K562 (cell line): ENCODE measurements around the gene SEC16A. TPM values are rescaled to one million over a fixed set of nuclear protein-coding genes. Genes with fewer than 3 reads are reported as not detected.

Source experiments
- ATAC-seq: fragments of 200-7000 bp; cut with Tn5 transposase; 3 replicates; pipeline ENCODE4 v1.9.1; 2020; ENCODE audit warnings: moderate library complexity
- BruUV-seq: library from RNA; stranded (reverse); fragments of 400-500 nt; replicated peaks from 2 replicates; lab custom pipeline; 2021; lab: Mats Ljungman, UMichigan
- CTCF ChIA-PET: fragments of 300-600 bp; formaldehyde crosslinking; extraction: SDS; loops from one replicate; lab custom pipeline; 2021; ENCODE audit warnings: low intra/inter-chr PET ratio; lab: Yijun Ruan, JAX
- POLR2A ChIA-PET: fragments of 300-600, 350-650 bp; sonication (Branson Sonifier 250); formaldehyde crosslinking; extraction: SDS; loops from one replicate; lab custom pipeline; 2021; ENCODE audit warnings: antibody characterized with exemption, inconsistent platforms; lab: Yijun Ruan, JAX
- DNase-seq, 4 experiments: peaks; one replicate each; pipeline versions ENCODE4 v3.0.0 to v3.0.0-alpha.2; 2011 to 2018; ENCODE audit warnings: low spot score in 3 of 4, mixed read lengths in 3 of 4; ENCODE audit errors: extremely low read depth in 1 of 4
- FAIRE-seq: peaks from 2 replicates; lab custom pipeline; 2011; peaks lifted over from hg19 to GRCh38; lab: Jason Lieb, UNC
- H2AFZ ChIP-seq: 2 replicates; pipeline ENCODE4 v1.6.0; 2011; ENCODE audit warnings: low read depth, low read length, control low read depth, inconsistent platforms
- H3K27ac ChIP-seq: fragments of 200-600 bp; 3 replicates; pipeline ENCODE4 v1.8.0; 2011; ENCODE audit warnings: low read depth, mild to moderate bottlenecking, control low read depth, inconsistent platforms, low read length, moderate library complexity, mixed read lengths; ENCODE audit errors: extremely low read depth
- H3K27me3 ChIP-seq, 2 experiments: fragments of 300-600 bp in 1 of 2; 2 replicates in 1 of 2; 3 replicates in 1 of 2; pipeline versions ENCODE4 v1.6.0 to v1.8.0; 2011; ENCODE audit warnings: inconsistent platforms in 2 of 2, low read length in 2 of 2, mild to moderate bottlenecking in 1 of 2, mixed read lengths in 1 of 2, moderate library complexity in 1 of 2; ENCODE audit not compliant: control insufficient read depth in 2 of 2, insufficient read depth in 2 of 2
- H3K36me3 ChIP-seq: fragments of 300-600 bp; 3 replicates; pipeline ENCODE4 v1.8.0; 2011; ENCODE audit warnings: mild to moderate bottlenecking, low read length, inconsistent platforms; ENCODE audit not compliant: control insufficient read depth, insufficient read depth
- H3K4me1 ChIP-seq, 2 experiments: fragments of 200-600 bp in 1 of 2; replicated peaks in 1 of 2; 2 replicates in 1 of 2; 3 replicates in 1 of 2; pipeline versions ENCODE4 v1.5.1 to v1.8.0; 2011; ENCODE audit warnings: inconsistent platforms in 2 of 2, low read length in 2 of 2, mild to moderate bottlenecking in 1 of 2, mixed read lengths in 1 of 2, moderate library complexity in 1 of 2; ENCODE audit not compliant: control insufficient read depth in 2 of 2, insufficient read depth in 2 of 2
- H3K4me2 ChIP-seq: 2 replicates; pipeline ENCODE4 v1.6.1; 2011; ENCODE audit warnings: low read length, control low read depth, inconsistent platforms, mixed read lengths; ENCODE audit not compliant: insufficient read depth
- H3K4me3 ChIP-seq: fragments of 200-600 bp; sonication (generic), shearing (Covaris generic); 2 replicates; pipeline ENCODE4 v1.5.1; 2016; ENCODE audit warnings: control low read depth, inconsistent platforms
- H3K79me2 ChIP-seq: fragments of 200-600 bp; 3 replicates; pipeline ENCODE4 v1.8.0; 2011; ENCODE audit warnings: low read length, inconsistent platforms; ENCODE audit not compliant: control insufficient read depth, insufficient read depth
- H3K9ac ChIP-seq, 2 experiments: 2 replicates each; pipeline versions ENCODE4 v1.6.0 to v1.6.1; 2011; ENCODE audit warnings: low read depth in 2 of 2, low read length in 2 of 2, control low read depth in 1 of 2, inconsistent platforms in 1 of 2, mild to moderate bottlenecking in 1 of 2, mixed read lengths in 1 of 2; ENCODE audit not compliant: insufficient read depth in 1 of 2
- H3K9me1 ChIP-seq: one replicate; pipeline ENCODE4 v1.6.0; 2011; ENCODE audit warnings: inconsistent platforms, mild to moderate bottlenecking, low read length, moderate library complexity; ENCODE audit not compliant: control insufficient read depth, insufficient read depth
- H3K9me3 ChIP-seq: replicated peaks from 2 replicates; pipeline ENCODE4 v1.5.1; 2011; ENCODE audit warnings: low read depth, low read length, inconsistent platforms; ENCODE audit not compliant: control insufficient read depth, insufficient read depth
- H4K20me1 ChIP-seq: replicated peaks from 2 replicates; pipeline ENCODE4 v1.6.1; 2011; ENCODE audit warnings: low read length, inconsistent platforms, mixed read lengths; ENCODE audit not compliant: control insufficient read depth, insufficient read depth
- HOXB6 ChIP-seq: fragments of 250-450 bp; sonication (Bioruptor Pico); IDR thresholded peaks from 2 replicates; pipeline ENCODE4 v1.5.1; 2022; ENCODE audit warnings: mild to moderate bottlenecking, borderline replicate concordance
- XRCC3 ChIP-seq: fragments of 450-650 bp; IDR thresholded peaks from 2 replicates; pipeline ENCODE4 v1.6.1; 2017; ENCODE audit warnings: mild to moderate bottlenecking, moderate library complexity
- WGBS: fragments of 100-300 bp; shearing (Covaris generic); methylation state at CpG from one replicate; pipeline ENCODE4 v1.1.6; 2016; ENCODE audit warnings: low coverage, mixed read lengths; ENCODE audit not compliant: insufficient coverage; ENCODE audit errors: missing lambda C conversion rate; 5-methylcytosine and 5-hydroxymethylcytosine counted together
- in situ Hi-C: fragments of 300-500 bp; cut with MboI; formaldehyde crosslinking; loops from 4 replicates; pipeline ENCODE4 v1.15.0; 2018; ENCODE audit warnings: inconsistent platforms, mixed read lengths
- intact Hi-C: fragments of 100-400 bp; cut with micrococcal nuclease; formaldehyde crosslinking; loops from 2 replicates; pipeline ENCODE4 v1.14.2; 2022
- polyA plus RNA-seq, 8 experiments: library from polyadenylated mRNA; depleted of rRNA in 4 of 8; stranded (reverse) in 5 of 8; unstranded in 3 of 8; fragments of >200 nt; fragmentation: Nextera tagmentation in 2 of 8; fragmentation: Illumina TruSeq in 1 of 8; extraction: Ambion mirVana in 2 of 8; extraction: Trizol in 1 of 8; gene quantifications; 2 replicates each; pipeline versions ENCODE4 v1.2.1 to v1.2.3, GENCODE V29; 2011 to 2014; ENCODE audit warnings: inconsistent platforms in 1 of 8, missing spikeins in 1 of 8
- total RNA-seq, 7 experiments: library from RNA; depleted of rRNA in 6 of 7; stranded (reverse); fragments of >200 nt in 6 of 7; fragmentation: Illumina TruSeq in 2 of 7; extraction: Trizol in 2 of 7; gene quantifications; 2 replicates each; pipeline versions ENCODE4 v1.2.1 to v1.2.3, GENCODE V29; 2011 to 2021; ENCODE audit warnings: low replicate concordance in 1 of 7
- TF ChIP-seq, protein P1 (sequence below): sonication (generic); formaldehyde crosslinking; IDR thresholded peaks from 2 replicates; pipeline ENCODE4 v1.4.0; 2020; ENCODE audit warnings: mild to moderate bottlenecking, missing genetic modification reagents
- TF ChIP-seq, protein P2 (sequence below), 2 experiments: fragments of 450-650 bp in 1 of 2; sonication (generic) in 1 of 2; formaldehyde crosslinking in 1 of 2; IDR thresholded peaks in 1 of 2; conservative IDR thresholded peaks in 1 of 2; 2 replicates each; pipeline versions ENCODE4 v1.6.1 to v1.8.1; 2016 to 2023; ENCODE audit warnings: mild to moderate bottlenecking in 2 of 2, moderate library complexity in 2 of 2, inconsistent platforms in 1 of 2, missing genetic modification reagents in 1 of 2

The SEC16A gene
- total and polyA plus RNA-seq, 9 of the 15 experiments (the other 6 are each of a cell fraction or from before 2014, with no cell fraction given): 8.3 to 62.8 (median 14.0) TPM

DNA sequence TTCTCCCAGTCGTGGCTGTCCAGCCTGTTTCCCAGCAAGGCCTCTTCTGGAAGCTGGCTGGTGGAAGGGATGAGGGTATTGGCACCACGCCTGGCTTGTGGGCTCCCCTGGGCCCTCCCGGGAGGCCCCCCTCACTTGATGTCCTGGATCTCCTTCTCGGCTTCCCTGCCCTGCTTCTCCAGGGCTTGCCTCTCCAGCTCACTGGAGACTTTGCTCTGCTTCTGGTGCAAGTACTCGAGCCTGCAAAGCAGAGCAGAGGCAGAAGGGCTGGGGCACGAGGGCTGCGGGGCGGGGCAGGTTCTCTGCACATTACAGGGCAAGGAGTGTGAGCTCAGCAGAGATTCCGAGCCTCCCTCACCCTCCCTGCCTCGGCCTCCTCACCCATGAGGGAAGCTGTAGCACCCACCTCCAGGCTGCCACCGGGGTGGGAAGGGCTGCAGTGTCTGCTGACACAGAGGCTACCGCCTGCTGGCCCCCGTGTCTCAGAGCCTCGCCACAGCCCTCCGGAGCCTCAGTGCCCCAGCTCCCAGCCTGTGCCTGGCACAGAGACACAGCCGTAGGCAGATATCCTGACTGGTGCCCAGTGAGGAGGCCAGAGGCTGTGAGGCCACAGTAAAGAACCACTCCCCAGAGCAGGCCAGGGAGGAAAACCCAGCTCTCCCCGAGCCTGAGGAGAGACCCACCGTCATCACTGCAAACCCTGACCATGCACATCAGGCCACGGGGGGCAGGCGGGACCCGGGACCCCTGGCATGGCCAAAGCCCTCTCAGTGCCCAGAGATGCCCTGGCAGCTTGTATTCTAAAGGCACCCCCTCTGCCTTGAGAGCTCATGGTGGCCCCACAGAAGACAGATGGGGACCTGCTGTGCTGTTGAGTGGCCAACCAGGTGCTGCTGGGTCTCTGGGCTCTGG, 90.0 kb downstream of the SEC16A start:
- peaks cover 2% of the 10 kb centered on the region; the same call in 2 of the 3 replicates for H3K79me2 ChIP-seq
- POLR2A ChIA-PET: interaction anchor here (3.3 kb wide), 1 partner anchor 17 kb away, joined by 8 read pairs; the partner anchor contains the start of genes ENTR1 and PMPCA
- DNase-seq: no peak
- intact Hi-C loops: no loop called here
- no peaks in the 10 kb centered on the region for H3K27me3 ChIP-seq
- H3K9me3 ChIP-seq: no peaks in the 10 kb centered on the region
- CTCF ChIA-PET: no interaction called here
- no peak overlapping the region for H3K4me2 ChIP-seq
- peak overlapping the region in 1 of 2 experiments; percentile 13; a peak in 1 of 4 replicates for H3K9ac ChIP-seq
- H3K27ac ChIP-seq: no peak overlapping the region
- no peak overlapping the region for H3K4me3 ChIP-seq
- no peak overlapping the region for H2AFZ ChIP-seq
- no peaks in the 10 kb centered on the region for H4K20me1 ChIP-seq
- no peaks in the 10 kb centered on the region for H3K9me1 ChIP-seq
- WGBS: 94% methylated on average over 13 of the region's 21 CpGs
- FAIRE-seq: no peak
- H3K36me3 ChIP-seq: peaks cover 94% of the 10 kb centered on the region
- peaks cover 0 to 20% of the 10 kb centered on the region in 2 experiments; a peak in 2 of 5 replicates for H3K4me1 ChIP-seq
- no TSS peak for BruUV-seq
- no peak for ATAC-seq
- TF ChIP-seq HOXB6 (CRISPR knock-in tag) (no peak), XRCC3 (no peak)
- TF ChIP-seq, protein P1, sequence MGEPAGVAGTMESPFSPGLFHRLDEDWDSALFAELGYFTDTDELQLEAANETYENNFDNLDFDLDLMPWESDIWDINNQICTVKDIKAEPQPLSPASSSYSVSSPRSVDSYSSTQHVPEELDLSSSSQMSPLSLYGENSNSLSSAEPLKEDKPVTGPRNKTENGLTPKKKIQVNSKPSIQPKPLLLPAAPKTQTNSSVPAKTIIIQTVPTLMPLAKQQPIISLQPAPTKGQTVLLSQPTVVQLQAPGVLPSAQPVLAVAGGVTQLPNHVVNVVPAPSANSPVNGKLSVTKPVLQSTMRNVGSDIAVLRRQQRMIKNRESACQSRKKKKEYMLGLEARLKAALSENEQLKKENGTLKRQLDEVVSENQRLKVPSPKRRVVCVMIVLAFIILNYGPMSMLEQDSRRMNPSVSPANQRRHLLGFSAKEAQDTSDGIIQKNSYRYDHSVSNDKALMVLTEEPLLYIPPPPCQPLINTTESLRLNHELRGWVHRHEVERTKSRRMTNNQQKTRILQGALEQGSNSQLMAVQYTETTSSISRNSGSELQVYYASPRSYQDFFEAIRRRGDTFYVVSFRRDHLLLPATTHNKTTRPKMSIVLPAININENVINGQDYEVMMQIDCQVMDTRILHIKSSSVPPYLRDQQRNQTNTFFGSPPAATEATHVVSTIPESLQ: no peak
- TF ChIP-seq, protein P2, sequence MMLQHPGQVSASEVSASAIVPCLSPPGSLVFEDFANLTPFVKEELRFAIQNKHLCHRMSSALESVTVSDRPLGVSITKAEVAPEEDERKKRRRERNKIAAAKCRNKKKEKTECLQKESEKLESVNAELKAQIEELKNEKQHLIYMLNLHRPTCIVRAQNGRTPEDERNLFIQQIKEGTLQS (IDR thresholded peaks at IDR 0.05): no peak
- TF ChIP-seq, protein P2 (CRISPR knock-in tag; conservative IDR thresholded peaks at IDR 0.05): no peak
- in situ Hi-C loops: no loop called here
